IMR-90 (cell line): ENCODE results near the gene RBKS. TPM values are rescaled to one million over a fixed set of nuclear protein-coding genes. Genes with fewer than 3 reads are reported as not detected.

Source experiments
- ATAC-seq: fragments of 200-7000 bp; cut with Tn5 transposase; 2 replicates; pipeline ENCODE4 v1.9.1; 2020; ENCODE audit warnings: low read depth, mild to moderate bottlenecking, moderate library complexity
- Bru-seq: library from RNA; stranded (reverse); fragments of 400-500 nt; gene quantifications from one replicate; lab custom pipeline; 2021; lab: Mats Ljungman, UMichigan
- BruChase-seq, 2 experiments: library from RNA; stranded (reverse); fragments of 400-500 nt; gene quantifications; one replicate each; lab custom pipeline; 2021; lab: Mats Ljungman, UMichigan
- BruUV-seq: library from RNA; stranded (reverse); fragments of 400-500 nt; replicated peaks from 2 replicates; lab custom pipeline; 2021; lab: Mats Ljungman, UMichigan
- CTCF ChIA-PET: fragments of 300-600 bp; formaldehyde crosslinking; extraction: SDS; loops from one replicate; lab custom pipeline; 2021; ENCODE audit warnings: antibody characterized with exemption; lab: Yijun Ruan, JAX
- POLR2A ChIA-PET: fragments of 300-600 bp; sonication (Branson Sonifier 250); formaldehyde crosslinking; loops from one replicate; lab custom pipeline; 2022; ENCODE audit warnings: antibody characterized with exemption; ENCODE audit not compliant: unreplicated experiment; lab: Charles Lee
- DNase-seq: peaks from one replicate; pipeline ENCODE4 v3.0.0; 2013
- H2AFZ ChIP-seq: replicated peaks from 2 replicates; pipeline ENCODE3; 2013; ENCODE audit warnings: low read length, mild to moderate bottlenecking; ENCODE audit not compliant: poor library complexity
- H2AK5ac ChIP-seq: 2 replicates; pipeline ENCODE4 v1.6.1; 2013; ENCODE audit warnings: low read depth, low read length, inconsistent platforms
- H2AK9ac ChIP-seq: replicated peaks from 2 replicates; pipeline ENCODE3; 2013; ENCODE audit warnings: mild to moderate bottlenecking, low read depth, low read length, moderate library complexity; ENCODE audit not compliant: poor library complexity
- H2BK120ac ChIP-seq: 2 replicates; pipeline ENCODE4 v1.6.1; 2013; ENCODE audit warnings: low read depth, low read length, inconsistent platforms
- H2BK15ac ChIP-seq: 3 replicates; pipeline ENCODE4 v1.6.1; 2013; ENCODE audit warnings: low read depth, low read length, inconsistent platforms
- H2BK20ac ChIP-seq: 2 replicates; pipeline ENCODE4 v1.6.1; 2013; ENCODE audit warnings: low read depth, mild to moderate bottlenecking, inconsistent platforms, low read length, moderate library complexity
- H2BK5ac ChIP-seq: 2 replicates; pipeline ENCODE4 v1.6.1; 2013; ENCODE audit warnings: mild to moderate bottlenecking, low read depth, low read length, inconsistent platforms; ENCODE audit not compliant: poor library complexity, severe bottlenecking
- H3K14ac ChIP-seq: replicated peaks from 2 replicates; pipeline ENCODE4 v1.6.1; 2013; ENCODE audit warnings: low read depth, low read length, inconsistent platforms
- H3K18ac ChIP-seq: 2 replicates; pipeline ENCODE4 v1.6.1; 2013; ENCODE audit warnings: low read depth, low read length, control low read depth
- H3K23ac ChIP-seq: 2 replicates; pipeline ENCODE4 v1.6.1; 2013; ENCODE audit warnings: low read depth, low read length, inconsistent platforms
- H3K27ac ChIP-seq: 2 replicates; pipeline ENCODE4 v1.5.1; 2013; ENCODE audit warnings: mild to moderate bottlenecking, control low read depth, low read length; ENCODE audit not compliant: insufficient read depth
- H3K27me3 ChIP-seq: 2 replicates; pipeline ENCODE4 v1.6.1; 2013; ENCODE audit warnings: low read length; ENCODE audit not compliant: control insufficient read depth, insufficient read depth
- H3K36me3 ChIP-seq: 2 replicates; pipeline ENCODE4 v1.6.1; 2013; ENCODE audit warnings: low read length, mixed read lengths; ENCODE audit not compliant: control insufficient read depth, insufficient read depth
- H3K4ac ChIP-seq: 2 replicates; pipeline ENCODE4 v1.6.1; 2013; ENCODE audit warnings: low read depth, low read length, inconsistent platforms
- H3K4me1 ChIP-seq: 2 replicates; pipeline ENCODE4 v1.6.1; 2013; ENCODE audit warnings: low read length, mixed read lengths; ENCODE audit not compliant: control insufficient read depth, insufficient read depth
- H3K4me2 ChIP-seq: 2 replicates; pipeline ENCODE4 v1.6.1; 2013; ENCODE audit warnings: low read depth, mild to moderate bottlenecking, control low read depth, low read length, moderate library complexity
- H3K4me3 ChIP-seq: 2 replicates; pipeline ENCODE4 v1.5.1; 2013; ENCODE audit warnings: low read depth, mild to moderate bottlenecking, control low read depth, low read length, moderate library complexity; ENCODE audit not compliant: insufficient read depth
- H3K56ac ChIP-seq: 2 replicates; pipeline ENCODE4 v1.6.1; 2013; ENCODE audit warnings: low read length, inconsistent platforms; ENCODE audit not compliant: insufficient read depth; ENCODE audit errors: extremely low read depth
- H3K79me1 ChIP-seq, 2 experiments: 2 replicates each; pipeline ENCODE4 v1.6.1; 2013; ENCODE audit warnings: low read length in 2 of 2, inconsistent platforms in 1 of 2, low read depth in 1 of 2
- H3K9ac ChIP-seq: 2 replicates; pipeline ENCODE4 v1.6.1; 2013; ENCODE audit warnings: low read depth, low read length, control low read depth
- H3K9me1 ChIP-seq: 2 replicates; pipeline ENCODE4 v1.6.1; 2013; ENCODE audit warnings: low read length, inconsistent platforms; ENCODE audit not compliant: insufficient read depth
- H3K9me3 ChIP-seq: 2 replicates; pipeline ENCODE4 v1.6.1; 2013; ENCODE audit warnings: low read length; ENCODE audit not compliant: control insufficient read depth, insufficient read depth
- H4K20me1 ChIP-seq: 2 replicates; pipeline ENCODE4 v1.6.1; 2013; ENCODE audit warnings: low read length, inconsistent platforms; ENCODE audit not compliant: insufficient read depth
- H4K5ac ChIP-seq: 2 replicates; pipeline ENCODE4 v1.6.1; 2013; ENCODE audit warnings: mild to moderate bottlenecking, low read depth, low read length, control low read depth
- H4K8ac ChIP-seq, 2 experiments: 2 replicates each; pipeline ENCODE4 v1.6.1; 2013; ENCODE audit warnings: low read depth in 2 of 2, low read length in 2 of 2, control low read depth in 1 of 2, inconsistent platforms in 1 of 2
- H4K91ac ChIP-seq: 2 replicates; pipeline ENCODE4 v1.6.1; 2013; ENCODE audit warnings: low read depth, low read length, inconsistent platforms; ENCODE audit not compliant: insufficient read depth
- BHLHE40 ChIP-seq: fragments of 150-350 bp; IDR thresholded peaks from 2 replicates; pipeline ENCODE4 v1.6.1; 2016; ENCODE audit warnings: mild to moderate bottlenecking, low read depth, low read length
- CEBPB ChIP-seq: IDR thresholded peaks from 2 replicates; pipeline ENCODE4 v1.6.1; 2012; ENCODE audit warnings: low read depth, low read length, improper control_type of control experiment
- CHD1 ChIP-seq: IDR thresholded peaks from 2 replicates; pipeline ENCODE4 v1.6.1; 2012; ENCODE audit warnings: low read depth, low read length, improper control_type of control experiment
- CTCF ChIP-seq: conservative IDR thresholded peaks from 2 replicates; pipeline ENCODE4 v1.5.1; 2012; ENCODE audit warnings: mild to moderate bottlenecking, low read depth, low read length, improper control_type of control experiment
- FOS ChIP-seq: fragments of 150-350 bp; IDR thresholded peaks from 2 replicates; pipeline ENCODE4 v1.6.1; 2016; ENCODE audit warnings: low read depth, low read length
- MAFK ChIP-seq: IDR thresholded peaks from 2 replicates; pipeline ENCODE4 v1.6.1; 2012; ENCODE audit warnings: low read depth, low read length, improper control_type of control experiment
- MAZ ChIP-seq: IDR thresholded peaks from 2 replicates; pipeline ENCODE4 v1.6.1; 2012; ENCODE audit warnings: low read depth, mild to moderate bottlenecking, low read length, improper control_type of control experiment, moderate library complexity, borderline replicate concordance
- NFE2L2 ChIP-seq: fragments of 150-350 bp; IDR thresholded peaks from 2 replicates; pipeline ENCODE4 v1.6.1; 2016; ENCODE audit warnings: low read depth, mild to moderate bottlenecking, low read length
- POLR2A ChIP-seq: IDR thresholded peaks from 2 replicates; pipeline ENCODE4 v1.6.1; 2012; ENCODE audit warnings: mild to moderate bottlenecking, low read depth, low read length
- RAD21 ChIP-seq: IDR thresholded peaks from 2 replicates; pipeline ENCODE4 v1.6.1; 2012; ENCODE audit warnings: low read length, improper control_type of control experiment
- RCOR1 ChIP-seq: IDR thresholded peaks from 2 replicates; pipeline ENCODE4 v1.6.1; 2012; ENCODE audit warnings: mild to moderate bottlenecking, low read length, improper control_type of control experiment; ENCODE audit not compliant: insufficient replicate concordance
- RFX5 ChIP-seq: IDR thresholded peaks from 2 replicates; pipeline ENCODE4 v1.8.0; 2012; ENCODE audit warnings: low read depth, mild to moderate bottlenecking, low read length, moderate library complexity
- USF2 ChIP-seq: fragments of 150-350 bp; IDR thresholded peaks from 2 replicates; pipeline ENCODE4 v1.6.1; 2017; ENCODE audit warnings: mild to moderate bottlenecking, antibody characterized with exemption, low read length, low read depth
- WGBS, 2 experiments: methylation state at CpG; one replicate each; pipeline versions ENCODE4 v1.1.5 to v1.1.7; 2013; ENCODE audit warnings: missing lambda C conversion rate in 2 of 2; ENCODE audit not compliant: insufficient read length in 1 of 2; ENCODE audit errors: extremely low coverage in 2 of 2; 5-methylcytosine and 5-hydroxymethylcytosine counted together
- dilution Hi-C: fragments of 300-500 bp; cut with HindIII; formaldehyde crosslinking; loops from one replicate; pipeline ENCODE4 v1.14.3; 2018; ENCODE audit warnings: low sequenced_read_pairs; ENCODE audit not compliant: unreplicated experiment
- in situ Hi-C: fragments of 300-500 bp; cut with MboI; formaldehyde crosslinking; loops from 3 replicates; pipeline ENCODE4 v1.14.3; 2019; ENCODE audit warnings: low sequenced_read_pairs, inconsistent platforms, mixed read lengths
- intact Hi-C: fragments of 100-400 bp; cut with micrococcal nuclease; formaldehyde crosslinking; loops from 2 replicates; pipeline ENCODE4 v1.10.0; 2022
- long read RNA-seq: library from polyadenylated mRNA; unstranded; transcript quantifications from one replicate; pipeline ENCODE4 v2.0.0, GENCODE V29; 2021; ENCODE audit not compliant: unreplicated experiment
- polyA plus RNA-seq, 3 experiments: library from polyadenylated mRNA; depleted of rRNA; stranded (reverse); fragments of >200 nt; gene quantifications; 2 replicates each; pipeline ENCODE4 v1.2.3, GENCODE V29; 2012; ENCODE audit warnings: low replicate concordance in 1 of 3
- total RNA-seq: library from RNA; depleted of rRNA; stranded (reverse); fragments of >200 nt; gene quantifications from 2 replicates; pipeline ENCODE4 v1.2.3, GENCODE V29; 2012; rRNA removed

The RBKS gene
- total RNA-seq = 0.83 and 1.1 TPM in 2 replicates
- polyA plus RNA-seq (2012; rRNA removed) = 1.1 and 1.4 TPM in 2 replicates
- 0.97 and 1.7 TPM in 2 replicates for polyA plus RNA-seq (2012; cell fraction: cytosol; rRNA removed)
- polyA plus RNA-seq (2012; cell fraction: nucleus; rRNA removed; ENCODE audit: low replicate concordance) = 1.2 and 1.8 TPM in 2 replicates
- percentile 33 among the genes with signal in this experiment for Bru-seq, nascent RNA
- BruChase-seq, experiment 1, labeled RNA remaining after a 6-hour chase = percentile 33 among the genes with signal in this experiment
- BruChase-seq, experiment 2, labeled RNA remaining after a 2-hour chase = percentile 29 among the genes with signal in this experiment
- long read RNA-seq, partial matches to known transcripts = 0 of 2 reads
- long read RNA-seq, other reads (novel, unspliced or antisense) = 1 of 2 reads

GRCh38 chr2:27890146-27890923, at the start of gene RBKS, which contains the start of gene BABAM2:
Gene RBKS, minus strand, starts transcription at chr2:27890387. Its CDS starts 42 bp downstream, at chr2:27890345.
Gene BABAM2, plus strand, starts transcription at chr2:27890729. Its CDS starts 3,828 bp downstream, at chr2:27894557.
- Histone ChIP-seq H3K4ac (peak within 1 kb of the TSS; percentile 97), H2BK120ac (peak within 1 kb of the TSS; percentile 98), H2AFZ (peak within 1 kb of the TSS; percentile 98), H2AK5ac (peak within 1 kb of the TSS; percentile 97), H3K27me3 (no peaks in the 10 kb centered on the region), H3K14ac (peak within 1 kb of the TSS; percentile 95), H4K8ac (peak within 1 kb of the TSS; percentile 99), H3K9me1 (peaks cover 4% of the 10 kb centered on the region), H3K56ac (peak within 1 kb of the TSS; percentile 92), H2BK20ac (peak within 1 kb of the TSS; percentile 77), H2AK9ac (peak within 1 kb of the TSS; percentile 86), H3K4me1 (peaks cover 3% of the 10 kb centered on the region; the same call in 1 of the 2 replicates), H3K79me1 (peaks cover 12 to 30% of the 10 kb centered on the region in 2 experiments; a peak in 3 of 4 replicates), H3K9ac (peak within 1 kb of the TSS; percentile 97), H3K23ac (peak within 1 kb of the TSS; percentile 97), H4K5ac (peak within 1 kb of the TSS; percentile 91), H2BK5ac (peak within 1 kb of the TSS; percentile 97), H3K36me3 (no peaks in the 10 kb centered on the region), H3K9me3 (no peaks in the 10 kb centered on the region), H2BK15ac (peak within 1 kb of the TSS; percentile 98), H3K4me3 (peak within 1 kb of the TSS; percentile 85), H4K91ac (peak within 1 kb of the TSS; percentile 98), H3K18ac (peak within 1 kb of the TSS; percentile 95), H3K27ac (peak within 1 kb of the TSS; percentile 98), H4K20me1 (no peaks in the 10 kb centered on the region), H3K4me2 (peak within 1 kb of the TSS; percentile 85)
- no TSS peak for BruUV-seq
- ATAC-seq = peak; percentile 93
- POLR2A ChIA-PET = interaction anchor here (0.5 to 0.6 kb wide), 4 partner anchors 167 to 247 kb away, joined by 3 to 4 read pairs (median 3); no protein-coding TSS in a partner anchor
- dilution Hi-C loops (no loop called here), in situ Hi-C loops (no loop called here), intact Hi-C loops (loop anchor here (1.0 kb wide), 1 partner anchor 502 kb away; the partner anchor contains the start of gene FOSL2)
- peak; percentile 78 for DNase-seq
- WGBS, 2 experiments = 1% methylated on average over 32 of the region's 79 CpGs; no CpG with 5 or more reads in 1 of the 2 experiments
- CTCF ChIA-PET = interaction anchor here (1.3 kb wide), 1 partner anchor 411 kb away, joined by 3 read pairs; no protein-coding TSS in a partner anchor
- TF ChIP-seq FOS (no peak), POLR2A (peak; percentile 59; the same call in 1 of the 2 replicates), CHD1 (0 out of 2 replicates have a peak, but pooled peaks have one; percentile 57), USF2 (peak; percentile 38; the same call in 1 of the 2 replicates), RFX5 (no peak), RCOR1 (no peak), RAD21 (peak; percentile 34), BHLHE40 (peak; percentile 12; the same call in 1 of the 2 replicates), CEBPB (no peak), MAZ (peak; percentile 39; the same call in 1 of the 2 replicates), NFE2L2 (no peak), MAFK (no peak), CTCF (no peak)
